Activated CD4-positive, CD25-positive, alpha-beta regulatory T cell treated with anti-CD3 and anti-CD28 coated beads, Interleukin-2, amount 50 U/mL, for 72 hours (primary cell): ENCODE measurements around the gene CASP9.
"Not testable (repeated sequence)": the region's sequence is repeated elsewhere in the genome, so short reads cannot be mapped to it uniquely, and the experiment has no call there.

Experiments
- DNase-seq: peaks from one replicate; pipeline ENCODE4 v3.0.0; 2021

Gene CASP9

GRCh38 chr1:15525050-15526020 lies 1.3 kb upstream of the CASP9 start:
- DNase-seq, result no peak

DNA sequence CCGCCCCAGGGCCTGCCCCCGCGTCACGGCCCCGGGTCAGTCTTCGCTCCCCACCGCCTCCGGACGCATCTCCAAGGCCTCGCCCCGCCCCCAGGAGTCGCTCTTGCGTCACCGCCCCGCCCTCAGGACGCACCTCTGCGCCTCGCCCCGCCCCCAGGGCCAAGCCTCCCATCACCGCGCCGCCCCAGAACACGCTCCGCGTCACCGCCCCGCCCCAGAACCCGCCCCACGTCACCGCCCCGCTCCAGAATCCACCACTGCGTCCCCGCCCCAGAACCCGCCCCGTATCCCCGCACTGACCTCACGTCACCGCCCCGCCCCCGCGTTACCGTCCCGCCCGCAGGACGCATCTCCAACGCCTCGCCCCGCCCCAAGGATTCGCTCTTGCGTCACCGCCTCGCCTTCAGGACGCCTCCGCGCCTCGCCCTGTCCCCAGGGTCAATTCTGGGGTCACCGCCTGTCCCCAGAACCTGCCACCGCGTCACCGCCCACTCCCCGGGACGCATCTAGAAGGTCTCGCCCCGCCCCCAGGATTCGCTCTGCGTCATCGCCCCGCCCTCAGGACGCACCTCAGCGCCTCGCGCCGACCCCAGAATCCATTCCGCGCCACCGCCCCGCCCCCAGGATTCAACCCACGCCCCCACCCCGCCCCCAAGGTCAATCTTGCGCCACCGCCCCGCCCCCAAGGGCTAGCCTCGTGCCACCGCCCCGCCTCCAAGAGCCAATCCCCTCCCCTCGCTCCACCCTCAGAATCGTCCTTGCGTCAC lies 451 bp upstream of the CASP9 start:
- DNase-seq, result peak; percentile 99

DNA sequence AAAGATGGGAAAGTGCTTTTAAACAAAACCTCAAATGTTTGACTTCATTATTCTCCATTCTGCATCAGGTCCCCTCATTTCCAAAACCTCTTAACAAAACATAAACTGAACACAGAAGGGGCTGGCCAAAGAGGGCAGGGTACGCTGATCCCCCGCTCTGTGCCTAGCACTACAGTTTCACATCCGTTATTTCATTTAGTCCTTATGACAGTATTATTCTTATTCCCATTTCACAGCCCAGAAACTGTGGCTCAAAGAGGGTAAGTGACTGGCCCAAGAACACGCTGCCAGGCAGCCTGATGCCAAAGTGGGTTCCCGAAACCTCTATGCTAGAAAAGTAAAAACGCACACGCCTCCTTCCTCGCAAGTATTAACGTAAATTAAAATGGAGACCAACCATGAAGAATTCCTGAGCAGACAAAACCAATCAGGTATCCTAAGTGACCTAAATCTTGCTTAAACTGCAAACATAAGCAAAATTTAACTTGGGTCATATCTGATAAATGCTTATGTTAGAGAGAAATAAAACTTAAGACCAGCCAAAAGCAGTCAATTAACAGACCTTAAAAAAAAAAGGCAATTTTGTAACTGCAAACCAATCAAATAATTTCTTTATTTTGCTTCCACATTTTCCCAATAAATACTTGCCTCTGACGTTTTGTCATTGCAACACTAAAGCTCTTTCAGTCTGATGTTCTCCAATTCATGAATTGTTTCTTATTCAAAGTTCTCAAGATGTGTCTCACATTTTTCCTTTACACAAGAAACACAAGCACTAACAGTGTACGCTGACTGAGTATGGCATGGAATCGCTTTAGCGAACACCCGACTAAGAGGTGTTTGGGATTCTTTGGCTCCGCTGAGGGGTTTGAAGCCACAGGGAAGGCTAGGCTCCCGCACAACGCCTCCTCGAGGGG lies 653 bp downstream of the CASP9 start:
- DNase-seq, result no peak

- DNase-seq, result no peak
Measured at GRCh38 chr1:15522551-15522950, 1.5 kb downstream of the CASP9 start.

GRCh38 chr1:15521206-15521906 lies 2.7 kb downstream of the CASP9 start:
- DNase-seq, result not testable (repeated sequence)

DNA sequence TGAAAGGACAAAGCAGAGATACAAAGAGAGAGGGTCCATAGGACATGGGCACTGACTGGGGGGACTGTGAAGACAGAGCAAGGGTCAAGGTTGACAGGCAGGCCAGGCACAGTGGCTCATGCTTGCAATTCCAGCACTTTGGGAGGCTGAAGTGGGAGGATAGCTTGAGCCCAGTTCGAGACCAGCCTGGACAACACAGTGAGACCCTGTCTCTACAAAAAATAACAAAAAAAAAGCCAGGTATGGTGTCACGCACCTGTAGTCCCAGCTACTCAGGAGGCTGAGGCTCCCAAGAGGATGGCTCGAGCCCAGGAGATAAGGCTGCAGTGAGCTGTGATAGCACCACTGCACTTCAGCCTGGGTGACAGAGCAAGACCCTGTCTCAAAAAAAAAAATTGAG lies 4.4 kb downstream of the CASP9 start:
- no peak for DNase-seq

GRCh38 chr1:15515022-15515663 lies 8.9 kb downstream of the CASP9 start:
- DNase-seq, result no peak

DNA sequence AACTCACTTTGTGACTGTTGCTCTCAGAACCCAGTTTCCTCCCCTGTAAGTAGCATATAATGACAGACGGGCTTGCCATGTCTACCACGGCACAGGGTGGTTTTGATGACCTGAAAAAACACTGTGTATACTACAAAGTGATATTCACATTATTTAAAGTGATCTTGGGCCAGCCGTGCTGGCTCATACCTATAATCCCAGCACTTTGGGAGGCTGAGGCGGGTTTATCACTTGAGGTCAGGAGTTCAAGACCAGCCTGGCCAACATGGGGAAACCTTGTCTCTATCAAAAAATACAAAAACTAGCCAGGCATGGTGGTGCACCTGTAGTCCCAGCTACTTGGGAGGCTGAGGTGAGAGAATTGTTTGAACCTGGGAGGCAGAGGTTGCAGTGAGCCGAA lies 9.5 kb downstream of the CASP9 start:
- DNase-seq, result not testable (repeated sequence)

DNA sequence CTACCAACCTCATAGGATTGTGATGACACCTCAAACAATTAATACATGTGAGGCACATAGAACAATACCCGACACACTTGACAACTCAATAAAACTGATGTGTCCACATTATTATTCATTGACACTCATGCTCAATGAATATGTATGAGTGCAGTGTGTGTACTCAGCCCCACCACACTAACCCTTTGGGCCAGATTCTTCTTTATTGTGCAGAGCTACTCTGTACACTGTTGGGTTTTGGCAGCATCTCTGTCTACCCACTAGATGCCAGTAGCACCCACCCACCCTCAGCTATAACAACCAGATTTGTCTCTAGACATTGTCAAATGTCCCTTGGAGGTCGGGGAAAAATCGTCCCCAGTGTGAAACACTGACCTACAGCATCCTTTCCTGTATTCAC lies 10.1 kb downstream of the CASP9 start:
- no peak for DNase-seq

DNA sequence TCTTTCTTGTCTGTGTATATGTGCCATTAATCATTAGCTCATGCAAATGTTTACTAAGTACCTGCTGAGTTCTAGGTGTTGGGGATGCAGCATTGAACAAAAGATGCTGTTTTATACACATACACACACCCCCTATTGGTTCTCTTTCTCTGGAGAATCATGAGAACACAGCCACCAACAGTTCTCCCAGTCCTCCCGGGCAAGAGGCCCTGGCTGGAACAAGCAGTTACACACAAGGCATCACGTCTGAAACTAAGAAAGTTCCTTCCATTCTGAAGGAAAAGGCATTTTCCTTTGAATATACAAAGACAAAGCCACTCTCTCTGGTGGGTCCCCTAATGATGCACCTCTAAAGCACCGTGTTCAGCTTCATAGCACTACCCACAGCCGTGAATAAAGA lies 10.8 kb downstream of the CASP9 start:
- DNase-seq, result no peak

DNA sequence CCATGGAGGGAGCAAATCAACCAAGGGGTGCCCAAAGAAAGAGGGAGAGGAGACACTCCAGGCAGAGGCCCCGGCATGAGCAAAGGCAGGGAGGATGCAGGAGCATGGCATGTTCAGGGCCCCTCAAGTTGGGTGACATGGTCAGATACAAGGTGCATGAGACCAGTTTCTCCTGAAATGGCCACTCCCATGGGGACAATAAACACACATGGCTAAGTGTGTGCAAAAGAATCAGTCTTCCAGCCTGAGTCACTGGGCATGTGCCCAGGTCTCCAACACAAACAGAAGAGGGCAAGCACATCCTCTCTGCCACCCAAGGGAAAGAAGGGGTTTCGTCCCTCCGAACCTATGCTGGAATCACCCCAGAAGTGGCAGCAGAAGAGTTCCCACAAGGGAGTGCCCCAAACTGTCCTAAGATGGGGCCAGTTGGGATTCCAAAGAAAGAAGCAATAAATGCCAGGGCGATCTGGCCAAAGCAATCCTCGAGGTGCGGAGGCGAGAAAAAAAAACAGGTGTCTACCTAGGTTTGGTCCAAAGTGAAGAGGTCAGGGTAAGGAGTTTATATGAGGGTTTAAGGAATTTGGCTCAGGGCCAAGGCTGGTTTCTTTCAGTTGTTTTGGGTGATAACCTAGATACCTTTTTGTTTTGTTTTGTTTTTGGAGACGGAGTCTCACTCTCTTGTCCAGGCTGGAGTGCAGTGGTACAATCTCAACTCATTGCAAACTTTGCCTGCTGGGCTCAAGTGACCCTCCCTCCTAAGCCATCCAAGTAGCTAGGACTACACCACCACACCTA lies 13.2 kb downstream of the CASP9 start:
- DNase-seq, result no peak

- no peak for DNase-seq
Measured at GRCh38 chr1:15509586-15509985, 14.4 kb downstream of the CASP9 start.

DNA sequence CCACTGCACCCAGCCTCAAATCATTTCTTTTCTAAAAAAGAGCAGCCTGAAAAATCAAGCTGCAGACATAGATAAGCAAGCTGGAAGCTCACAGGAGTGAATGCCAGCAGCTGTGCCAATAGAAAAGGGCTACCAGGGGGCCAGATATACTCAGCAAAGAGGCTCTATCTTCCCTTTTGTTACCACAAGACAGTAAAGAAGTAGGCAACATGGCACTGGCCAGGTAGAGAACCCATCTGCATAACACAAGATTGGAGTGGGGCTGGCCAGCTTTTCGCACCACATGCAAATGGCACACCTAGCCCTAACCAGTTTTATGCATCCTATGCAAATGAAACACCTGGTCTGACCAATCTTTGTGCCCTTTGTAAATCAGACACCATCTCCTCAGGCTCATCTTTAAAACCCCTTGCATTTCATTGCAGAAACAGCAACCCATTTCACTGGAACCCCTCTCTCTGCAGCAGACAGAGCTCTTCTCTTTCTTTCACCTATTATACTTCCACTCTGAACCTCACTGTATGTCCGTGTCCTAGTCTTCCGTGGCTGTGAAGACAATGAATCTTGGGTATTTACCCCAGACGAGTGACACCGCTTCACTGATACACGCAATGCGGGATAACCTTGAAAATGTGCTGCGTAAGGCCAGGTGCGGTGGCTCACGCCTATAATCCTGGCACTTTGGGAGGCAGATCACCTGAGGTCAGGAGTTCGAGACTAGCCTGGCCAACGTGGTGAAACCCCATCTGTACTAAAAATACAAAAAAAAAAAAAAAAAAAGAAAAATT lies 15.1 kb downstream of the CASP9 start:
- DNase-seq, result no peak

GRCh38 chr1:15507278-15507677 lies 16.7 kb downstream of the CASP9 start:
- DNase-seq, result no peak

DNA sequence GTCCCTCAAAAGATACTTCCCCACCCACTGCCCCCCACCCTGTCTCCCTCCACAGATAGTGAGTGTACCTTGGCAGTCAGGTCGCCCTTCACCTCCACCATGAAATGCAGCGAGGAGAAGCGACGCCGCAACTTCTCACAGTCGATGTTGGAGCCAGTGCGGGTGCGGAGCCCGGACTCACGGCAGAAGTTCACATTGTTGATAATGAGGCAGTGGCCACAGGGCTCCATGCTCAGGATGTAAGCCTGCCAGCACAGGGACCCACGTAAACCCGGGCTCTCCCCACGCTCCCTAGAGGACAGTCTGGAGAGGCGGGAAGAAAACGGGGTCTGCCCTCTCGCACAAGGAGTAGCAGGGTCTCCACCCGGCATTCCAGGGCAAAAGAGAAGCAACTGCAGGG lies 17.2 kb downstream of the CASP9 start:
- no peak for DNase-seq

DNA sequence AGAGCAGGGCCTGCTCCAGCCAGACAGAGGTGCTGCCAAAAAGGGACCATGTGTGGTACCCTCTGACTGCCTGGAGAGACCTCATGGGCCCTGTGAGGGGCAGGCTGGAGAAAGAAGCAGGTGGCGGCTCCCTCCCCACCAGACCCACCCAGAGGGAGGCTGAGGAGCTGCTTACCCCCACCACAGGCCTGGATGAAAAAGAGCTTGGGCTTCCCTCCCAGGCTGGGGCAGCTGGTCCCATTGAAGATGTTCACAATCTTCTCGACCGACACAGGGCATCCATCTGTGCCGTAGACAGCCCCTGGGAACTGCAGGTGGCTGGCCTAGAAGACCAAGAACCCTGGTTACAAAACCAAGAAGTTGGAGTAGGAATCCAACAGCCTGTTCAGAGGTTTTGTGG lies 19.6 kb downstream of the CASP9 start:
- DNase-seq, result no peak

DNA sequence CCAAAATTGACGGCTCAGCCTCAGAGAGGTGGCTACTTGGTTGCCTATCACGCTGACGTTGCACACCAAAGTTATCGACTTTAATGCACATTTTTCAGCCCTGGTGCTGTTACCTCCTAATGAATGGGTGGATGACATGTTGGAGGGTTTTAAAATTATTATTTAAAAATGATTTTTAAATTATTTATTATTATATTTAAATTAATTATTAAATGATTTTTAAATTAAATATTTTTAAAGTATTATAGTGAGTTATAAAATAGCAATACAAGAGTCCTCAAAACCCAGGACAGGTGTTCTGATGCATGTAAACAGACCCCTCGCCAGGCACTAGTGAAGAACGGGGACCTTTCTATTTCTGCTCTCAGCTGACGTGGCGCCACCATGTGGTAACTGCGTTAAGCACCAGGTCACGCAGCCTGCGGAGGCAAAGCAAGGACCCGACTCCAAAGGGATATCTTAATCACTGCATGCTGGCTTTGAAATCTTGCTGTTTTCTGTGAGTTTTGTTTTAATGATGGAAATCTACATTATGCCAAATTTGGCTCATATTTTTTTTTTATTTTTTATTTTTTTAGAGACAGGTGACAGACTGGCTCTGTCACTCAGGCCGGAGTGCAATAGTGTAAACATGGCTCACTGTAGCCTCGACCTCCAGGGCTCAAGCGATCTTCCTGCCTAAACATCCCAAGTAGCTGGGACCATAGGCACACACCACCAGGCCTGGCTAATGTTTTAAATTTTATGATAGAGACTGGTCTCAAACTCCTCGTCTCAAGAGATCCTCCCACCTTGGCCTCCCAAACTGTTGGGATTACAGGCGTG lies 22.6 kb downstream of the CASP9 start:
- peak; percentile 52 for DNase-seq

DNA sequence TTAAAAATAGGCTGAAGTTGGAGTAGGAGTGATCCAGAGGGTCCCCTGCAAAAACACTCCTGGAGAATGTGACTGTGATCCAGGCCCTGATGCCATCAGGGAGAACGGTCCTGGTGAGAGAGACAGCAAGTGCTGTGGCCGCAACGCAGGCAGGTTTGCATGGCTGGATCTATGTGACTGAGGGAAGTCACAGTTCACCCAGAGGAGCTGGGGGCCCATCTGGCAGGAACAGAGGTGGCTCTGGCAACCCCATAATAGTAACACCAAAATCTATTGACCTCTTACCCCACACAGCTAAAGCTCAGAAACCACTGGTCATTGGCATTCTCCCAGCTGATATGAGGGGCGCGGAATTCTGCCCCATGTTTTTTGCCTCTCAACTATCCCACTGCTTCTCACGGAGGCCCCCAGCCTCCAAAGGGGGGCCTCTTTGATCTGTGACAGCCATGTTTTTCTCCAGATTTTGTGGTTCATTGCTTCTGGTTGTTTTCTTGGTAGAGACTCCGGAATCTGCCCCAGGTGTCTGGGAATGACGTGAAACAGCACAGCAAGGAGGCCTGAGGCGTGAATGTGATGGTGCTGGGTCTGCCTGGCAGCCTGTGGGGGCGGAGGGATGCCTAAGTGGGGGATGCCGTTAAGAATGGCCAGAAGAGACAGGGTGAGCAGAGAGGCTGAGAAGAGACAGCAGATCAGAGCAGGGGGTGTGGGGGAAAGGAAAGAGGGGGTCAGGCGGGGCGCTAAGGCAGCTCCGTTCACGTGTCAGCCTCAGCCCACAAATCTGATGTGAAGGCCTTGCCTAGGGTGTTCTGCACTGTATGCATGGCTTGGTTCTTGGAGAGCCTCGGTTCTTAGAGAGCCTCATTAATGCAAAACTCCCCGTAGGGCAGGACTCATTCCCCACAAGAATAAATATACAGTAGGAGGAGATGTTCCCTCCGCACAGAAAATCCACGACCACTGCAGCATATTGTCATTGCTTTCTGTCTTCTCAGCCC lies 23.5 kb downstream of the CASP9 start:
- no peak for DNase-seq
